ENCODE results near the gene AICDA.
"Not testable (repeated sequence)": the region's sequence is repeated elsewhere in the genome, so short reads cannot be mapped to it uniquely, and the experiment has no call there.

AICDA gene

DNA sequence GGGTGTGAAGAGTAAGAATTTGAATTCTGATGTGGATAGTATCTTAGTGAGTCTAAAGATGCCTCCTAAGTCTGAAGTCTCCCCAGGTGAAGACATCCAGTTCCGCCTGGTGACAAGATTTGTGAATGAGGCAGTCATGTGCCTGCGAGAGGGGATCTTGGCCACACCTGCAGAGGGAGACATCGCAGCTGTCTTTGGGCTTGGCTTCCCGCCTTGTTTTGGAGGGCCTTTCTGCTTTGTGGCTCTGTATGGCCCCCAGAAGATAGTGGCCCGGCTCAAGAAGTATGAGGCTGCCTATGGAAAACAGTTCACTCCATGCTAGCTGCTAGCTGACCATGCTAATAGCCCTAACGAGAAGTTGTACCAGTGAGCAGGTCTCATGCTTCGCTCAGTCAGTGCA, 24.6 kb upstream of the AICDA start:
- H3K4me2 ChIP-seq (ENCODE audit: insufficient read depth, low read length, poor library complexity, severe bottlenecking): no peak overlapping the region
- H3K4ac ChIP-seq (ENCODE audit: low read length): no peak overlapping the region
- H3K18ac ChIP-seq (ENCODE audit: low read length): no peak overlapping the region
- H3K27ac ChIP-seq (replicated peaks; ENCODE audit: low read length): no peak overlapping the region
- WGBS, 2 donors (ENCODE audit: extremely low coverage in 2 of 2, insufficient read length in 2 of 2, insufficient replicate concordance in 1 of 2): no CpG with 5 or more reads among the region's 7 CpGs
- H3K36me3 ChIP-seq (replicated peaks in 1 of 2; ENCODE audit: control insufficient read depth in 2 of 2, insufficient read depth in 2 of 2, low read length in 2 of 2): no peaks in the 10 kb centered on the region
- H3K4me1 ChIP-seq (ENCODE audit: control insufficient read depth in 2 of 2, insufficient read depth in 1 of 2, low read depth in 1 of 2, low read length in 2 of 2): no peaks in the 10 kb centered on the region
- no peak overlapping the region for H3K14ac ChIP-seq (ENCODE audit: low read length)
- H2BK12ac ChIP-seq (ENCODE audit: low read length): no peak overlapping the region
- H2AFZ ChIP-seq (ENCODE audit: low read length): no peak overlapping the region
- H3K79me1 ChIP-seq (ENCODE audit: low read depth, low read length): no peaks in the 10 kb centered on the region
- no peak overlapping the region for H4K8ac ChIP-seq (ENCODE audit: low read depth, low read length)
- no peak overlapping the region for H2BK120ac ChIP-seq (ENCODE audit: low read depth, low read length)
- DNase-seq (ENCODE audit: low spot score): no peak
- H2AK5ac ChIP-seq (ENCODE audit: low read depth, low read length): no peak overlapping the region
- H3K9me3 ChIP-seq (replicated peaks in 1 of 2; ENCODE audit: control insufficient read depth in 2 of 2, insufficient read depth in 1 of 2, low read depth in 1 of 2, low read length in 2 of 2): no peaks in the 10 kb centered on the region
- H2BK5ac ChIP-seq (ENCODE audit: low read length): no peak overlapping the region
- H4K91ac ChIP-seq (ENCODE audit: low read depth, low read length, poor library complexity): no peak overlapping the region
- H3K27me3 ChIP-seq (ENCODE audit: control insufficient read depth in 3 of 3, insufficient read depth in 3 of 3, low read depth in 1 of 3, low read length in 3 of 3): no peaks in the 10 kb centered on the region
- H3K23ac ChIP-seq (ENCODE audit: low read depth, low read length, poor library complexity): no peak overlapping the region
- H3K9ac ChIP-seq (ENCODE audit: low read depth, low read length, poor library complexity): no peak overlapping the region
- peak overlapping the region in 1 of 2 donors; percentile 6 for H3K4me3 ChIP-seq (ENCODE audit: low read length in 2 of 2)
- no peak overlapping the region for H2BK15ac ChIP-seq (ENCODE audit: low read length)

- no peak overlapping the region for H3K4ac ChIP-seq (ENCODE audit: low read length)
- H3K9ac ChIP-seq (ENCODE audit: low read depth, low read length, poor library complexity): no peak overlapping the region
- no peak overlapping the region for H2BK15ac ChIP-seq (ENCODE audit: low read length)
- H3K4me1 ChIP-seq (ENCODE audit: control insufficient read depth in 2 of 2, insufficient read depth in 1 of 2, low read depth in 1 of 2, low read length in 2 of 2): no peaks in the 10 kb centered on the region
- H2AFZ ChIP-seq (ENCODE audit: low read length): no peak overlapping the region
- H3K18ac ChIP-seq (ENCODE audit: low read length): no peak overlapping the region
- no peak overlapping the region for H3K14ac ChIP-seq (ENCODE audit: low read length)
- no peak overlapping the region for H4K8ac ChIP-seq (ENCODE audit: low read depth, low read length)
- no peak overlapping the region for H3K23ac ChIP-seq (ENCODE audit: low read depth, low read length, poor library complexity)
- no peaks in the 10 kb centered on the region for H3K79me1 ChIP-seq (ENCODE audit: low read depth, low read length)
- no peak overlapping the region for H3K27ac ChIP-seq (replicated peaks; ENCODE audit: low read length)
- no peak overlapping the region for H2BK12ac ChIP-seq (ENCODE audit: low read length)
- H4K91ac ChIP-seq (ENCODE audit: low read depth, low read length, poor library complexity): no peak overlapping the region
- H2BK5ac ChIP-seq (ENCODE audit: low read length): no peak overlapping the region
- no peaks in the 10 kb centered on the region for H3K9me3 ChIP-seq (replicated peaks in 1 of 2; ENCODE audit: control insufficient read depth in 2 of 2, insufficient read depth in 1 of 2, low read depth in 1 of 2, low read length in 2 of 2)
- DNase-seq (ENCODE audit: low spot score): no peak
- H2AK5ac ChIP-seq (ENCODE audit: low read depth, low read length): no peak overlapping the region
- no CpG with 5 or more reads among the region's 5 CpGs for WGBS, 2 donors (ENCODE audit: extremely low coverage in 2 of 2, insufficient read length in 2 of 2, insufficient replicate concordance in 1 of 2)
- no peak overlapping the region for H3K4me3 ChIP-seq (ENCODE audit: low read length in 2 of 2)
- no peaks in the 10 kb centered on the region for H3K27me3 ChIP-seq (ENCODE audit: control insufficient read depth in 3 of 3, insufficient read depth in 3 of 3, low read depth in 1 of 3, low read length in 3 of 3)
- no peak overlapping the region for H3K4me2 ChIP-seq (ENCODE audit: insufficient read depth, low read length, poor library complexity, severe bottlenecking)
- H2BK120ac ChIP-seq (ENCODE audit: low read depth, low read length): no peak overlapping the region
- no peaks in the 10 kb centered on the region for H3K36me3 ChIP-seq (replicated peaks in 1 of 2; ENCODE audit: control insufficient read depth in 2 of 2, insufficient read depth in 2 of 2, low read length in 2 of 2)
These were observed 23.9 kb upstream of the AICDA start for GRCh38 chr12:8636581-8636980.

- H3K79me1 ChIP-seq (ENCODE audit: low read depth, low read length); H3K27me3 ChIP-seq (ENCODE audit: control insufficient read depth in 3 of 3, insufficient read depth in 3 of 3, low read depth in 1 of 3, low read length in 3 of 3); H3K23ac ChIP-seq (ENCODE audit: low read depth, low read length, poor library complexity); H4K91ac ChIP-seq (ENCODE audit: low read depth, low read length, poor library complexity); H3K9ac ChIP-seq (ENCODE audit: low read depth, low read length, poor library complexity); H2AK5ac ChIP-seq (ENCODE audit: low read depth, low read length); H3K14ac ChIP-seq (ENCODE audit: low read length); H2BK5ac ChIP-seq (ENCODE audit: low read length); H3K4me3 ChIP-seq (ENCODE audit: low read length in 2 of 2); H2BK120ac ChIP-seq (ENCODE audit: low read depth, low read length); H3K18ac ChIP-seq (ENCODE audit: low read length); H2BK15ac ChIP-seq (ENCODE audit: low read length); H3K4me2 ChIP-seq (ENCODE audit: insufficient read depth, low read length, poor library complexity, severe bottlenecking); H3K4me1 ChIP-seq (ENCODE audit: control insufficient read depth in 2 of 2, insufficient read depth in 1 of 2, low read depth in 1 of 2, low read length in 2 of 2); H2AFZ ChIP-seq (ENCODE audit: low read length); H3K27ac ChIP-seq (replicated peaks; ENCODE audit: low read length); H3K4ac ChIP-seq (ENCODE audit: low read length); H4K8ac ChIP-seq (ENCODE audit: low read depth, low read length); H3K9me3 ChIP-seq (replicated peaks in 1 of 2; ENCODE audit: control insufficient read depth in 2 of 2, insufficient read depth in 1 of 2, low read depth in 1 of 2, low read length in 2 of 2); DNase-seq (ENCODE audit: low spot score); H3K36me3 ChIP-seq (replicated peaks in 1 of 2; ENCODE audit: control insufficient read depth in 2 of 2, insufficient read depth in 2 of 2, low read length in 2 of 2); H2BK12ac ChIP-seq (ENCODE audit: low read length): not testable (repeated sequence)
- WGBS, 2 donors (ENCODE audit: extremely low coverage in 2 of 2, insufficient read length in 2 of 2, insufficient replicate concordance in 1 of 2): no CpG with 5 or more reads among the region's 8 CpGs
These were observed 23.3 kb upstream of the AICDA start for GRCh38 chr12:8636007-8636346.

- H2BK5ac ChIP-seq (ENCODE audit: low read length); H3K27ac ChIP-seq (replicated peaks; ENCODE audit: low read length): not testable (repeated sequence)
- no CpG with 5 or more reads among the region's 9 CpGs for WGBS, 2 donors (ENCODE audit: extremely low coverage in 2 of 2, insufficient read length in 2 of 2, insufficient replicate concordance in 1 of 2)
These were observed 22.8 kb upstream of the AICDA start for GRCh38 chr12:8635342-8636006.

More at GRCh38 chr12:8635342-8636006, 22.8 kb upstream of the AICDA start:
- not testable (repeated sequence) for H3K18ac ChIP-seq (ENCODE audit: low read length); H2BK15ac ChIP-seq (ENCODE audit: low read length); H3K14ac ChIP-seq (ENCODE audit: low read length); H3K4me1 ChIP-seq (ENCODE audit: control insufficient read depth in 2 of 2, insufficient read depth in 1 of 2, low read depth in 1 of 2, low read length in 2 of 2); H2BK12ac ChIP-seq (ENCODE audit: low read length); DNase-seq (ENCODE audit: low spot score); H2AFZ ChIP-seq (ENCODE audit: low read length); H3K79me1 ChIP-seq (ENCODE audit: low read depth, low read length); H3K36me3 ChIP-seq (replicated peaks in 1 of 2; ENCODE audit: control insufficient read depth in 2 of 2, insufficient read depth in 2 of 2, low read length in 2 of 2); H3K4ac ChIP-seq (ENCODE audit: low read length); H3K4me3 ChIP-seq (ENCODE audit: low read length in 2 of 2); H3K4me2 ChIP-seq (ENCODE audit: insufficient read depth, low read length, poor library complexity, severe bottlenecking); H3K9me3 ChIP-seq (replicated peaks in 1 of 2; ENCODE audit: control insufficient read depth in 2 of 2, insufficient read depth in 1 of 2, low read depth in 1 of 2, low read length in 2 of 2); H4K91ac ChIP-seq (ENCODE audit: low read depth, low read length, poor library complexity); H3K27me3 ChIP-seq (ENCODE audit: control insufficient read depth in 3 of 3, insufficient read depth in 3 of 3, low read depth in 1 of 3, low read length in 3 of 3); H3K9ac ChIP-seq (ENCODE audit: low read depth, low read length, poor library complexity); H2AK5ac ChIP-seq (ENCODE audit: low read depth, low read length); H3K23ac ChIP-seq (ENCODE audit: low read depth, low read length, poor library complexity); H4K8ac ChIP-seq (ENCODE audit: low read depth, low read length); H2BK120ac ChIP-seq (ENCODE audit: low read depth, low read length)
